Measurements from ENCODE around the gene COPE. TPM values are rescaled to one million over a fixed set of nuclear protein-coding genes. Genes with fewer than 3 reads are reported as not detected.

The COPE gene
- total and polyA plus RNA-seq, 2 of the 4 experiments (the other 2 are of a cell fraction): 347 to 461 TPM

DNA sequence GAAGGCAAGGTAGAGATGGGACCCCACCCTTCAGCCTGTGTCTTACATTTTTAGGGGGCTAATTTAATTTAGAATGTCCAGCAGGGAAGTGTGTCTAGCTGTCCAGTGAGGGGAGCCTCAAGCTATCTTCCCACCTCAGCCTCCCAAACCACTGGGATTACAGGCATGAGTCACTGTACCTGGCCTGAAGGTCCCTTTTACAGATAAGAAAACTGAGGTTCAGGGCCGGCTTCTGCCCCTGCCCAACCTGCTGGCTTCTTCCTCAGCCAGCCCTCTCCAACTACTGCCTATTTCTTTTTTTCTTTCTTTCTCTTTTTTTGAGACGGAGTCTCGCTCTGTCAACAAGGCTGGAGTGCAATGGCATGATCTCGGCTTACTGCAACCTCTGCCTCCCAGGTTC is 41.2 kb upstream of the COPE start:
- Histone ChIP-seq H3K27ac (ENCODE audit: insufficient read depth, low read length) (no peak overlapping the region), H2AK9ac (replicated peaks; ENCODE audit: low read depth, low read length, poor library complexity) (no peak overlapping the region), H3K4me3 (ENCODE audit: insufficient read depth, low read depth, low read length) (no peak overlapping the region), H2BK5ac (ENCODE audit: low read depth, low read length, poor library complexity, severe bottlenecking) (no peak overlapping the region), H3K9me3 (ENCODE audit: control insufficient read depth, insufficient read depth, low read length) (no peaks in the 10 kb centered on the region), H4K8ac (ENCODE audit: low read depth in 2 of 2, low read length in 2 of 2) (no peak overlapping the region), H4K5ac (ENCODE audit: low read depth, low read length) (no peak overlapping the region), H4K20me1 (ENCODE audit: insufficient read depth, low read length) (no peaks in the 10 kb centered on the region), H2BK20ac (ENCODE audit: low read depth, low read length) (no peak overlapping the region), H3K4ac (ENCODE audit: low read depth, low read length) (no peak overlapping the region), H3K56ac (ENCODE audit: extremely low read depth, insufficient read depth, low read length) (no peak overlapping the region), H3K36me3 (ENCODE audit: control insufficient read depth, insufficient read depth, low read length) (no peaks in the 10 kb centered on the region), H3K9ac (ENCODE audit: low read depth, low read length) (no peak overlapping the region), H2AFZ (replicated peaks; ENCODE audit: low read length, poor library complexity) (no peak overlapping the region), H3K23ac (ENCODE audit: low read depth, low read length) (no peak overlapping the region), H4K91ac (ENCODE audit: insufficient read depth, low read depth, low read length) (no peak overlapping the region), H3K79me1 (ENCODE audit: low read depth in 1 of 2, low read length in 2 of 2) (no peaks in the 10 kb centered on the region), H3K18ac (ENCODE audit: low read depth, low read length) (no peak overlapping the region), H2AK5ac (ENCODE audit: low read depth, low read length) (no peak overlapping the region), H3K14ac (replicated peaks; ENCODE audit: low read depth, low read length) (no peak overlapping the region), H3K4me2 (ENCODE audit: low read depth, low read length) (no peak overlapping the region), H3K27me3 (ENCODE audit: control insufficient read depth, insufficient read depth, low read length) (peaks cover 11% of the 10 kb centered on the region; the same call in 1 of the 2 replicates), H3K4me1 (ENCODE audit: control insufficient read depth, insufficient read depth, low read length) (no peaks in the 10 kb centered on the region), H2BK15ac (ENCODE audit: low read depth, low read length) (no peak overlapping the region), H3K9me1 (ENCODE audit: insufficient read depth, low read length) (peaks cover 3% of the 10 kb centered on the region; the same call in 1 of the 2 replicates), H2BK120ac (ENCODE audit: low read depth, low read length) (no peak overlapping the region)
- intact Hi-C loops (cut with micrococcal nuclease) (no loop called here), dilution Hi-C loops (cut with HindIII; ENCODE audit: low sequenced_read_pairs, unreplicated experiment) (no loop called here), in situ Hi-C loops (cut with MboI; ENCODE audit: low sequenced_read_pairs) (no loop called here)
- POLR2A ChIA-PET (ENCODE audit: unreplicated experiment): no interaction called here
- WGBS, 2 experiments (ENCODE audit: extremely low coverage in 2 of 2, insufficient read length in 1 of 2): no CpG with 5 or more reads among the region's 4 CpGs
- DNase-seq (no peak), ATAC-seq (ENCODE audit: low read depth) (no peak)
- BruUV-seq (replicated peaks): no TSS peak
- TF ChIP-seq MXI1 (IDR thresholded peaks at IDR 0.05; ENCODE audit: borderline replicate concordance, low read depth, low read length) (no peak), RCOR1 (IDR thresholded peaks at IDR 0.05; ENCODE audit: insufficient replicate concordance, low read length) (no peak), CHD1 (IDR thresholded peaks at IDR 0.05; ENCODE audit: low read depth, low read length) (no peak)
- TF ChIP-seq, protein P1, sequence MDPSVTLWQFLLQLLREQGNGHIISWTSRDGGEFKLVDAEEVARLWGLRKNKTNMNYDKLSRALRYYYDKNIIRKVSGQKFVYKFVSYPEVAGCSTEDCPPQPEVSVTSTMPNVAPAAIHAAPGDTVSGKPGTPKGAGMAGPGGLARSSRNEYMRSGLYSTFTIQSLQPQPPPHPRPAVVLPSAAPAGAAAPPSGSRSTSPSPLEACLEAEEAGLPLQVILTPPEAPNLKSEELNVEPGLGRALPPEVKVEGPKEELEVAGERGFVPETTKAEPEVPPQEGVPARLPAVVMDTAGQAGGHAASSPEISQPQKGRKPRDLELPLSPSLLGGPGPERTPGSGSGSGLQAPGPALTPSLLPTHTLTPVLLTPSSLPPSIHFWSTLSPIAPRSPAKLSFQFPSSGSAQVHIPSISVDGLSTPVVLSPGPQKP (IDR thresholded peaks at IDR 0.05; ENCODE audit: borderline replicate concordance, low read depth, low read length): no peak
- CTCF ChIA-PET: interaction anchor here (0.6 kb wide), 1 partner anchor 16 kb away, joined by 3 read pairs; no protein-coding TSS in a partner anchor
